ENCODE data around the gene GPR84. TPM values are rescaled to one million over a fixed set of nuclear protein-coding genes. Genes with fewer than 3 reads are reported as not detected.
"Not testable (repeated sequence)": the region's sequence is repeated elsewhere in the genome, so short reads cannot be mapped to it uniquely, and the experiment has no call there.

The GPR84 gene
- total RNA-seq, 5 donors from 2014 or later (not counting 1 experiment from before 2014, with no cell fraction given), result not detected

- H3K4me3 Mint-ChIP-seq, result no peak overlapping the region
- H3K36me3 Mint-ChIP-seq, result peaks cover 5% of the 10 kb centered on the region
- no peaks in the 10 kb centered on the region for H3K9me3 Mint-ChIP-seq
- Histone ChIP-seq H3K4me1 (ENCODE audit: control insufficient read depth in 1 of 2, extremely low read depth in 1 of 2, insufficient read depth in 2 of 2, low read length in 2 of 2) (peaks cover 6 to 31% of the 10 kb centered on the region in 2 experiments), H3K9me3 (no peaks in the 10 kb centered on the region), H3K27ac (ENCODE audit: low read length) (no peak overlapping the region), H3K36me3 (ENCODE audit: control insufficient read depth in 2 of 2, extremely low read depth in 1 of 2, insufficient read depth in 1 of 2, low read length in 1 of 2) (peaks cover 0 to 3% of the 10 kb centered on the region in 2 donors), H3K27me3 (replicated peaks in 1 of 2; ENCODE audit: control insufficient read depth in 2 of 2, extremely low read depth in 1 of 2, insufficient read depth in 2 of 2, low read length in 1 of 2) (no peaks in the 10 kb centered on the region), H3K4me3 (ENCODE audit: control insufficient read depth in 1 of 2, extremely low read depth in 1 of 2, low read length in 1 of 2) (no peak overlapping the region)
- ChIA-PET POLR2A (interaction anchor here in 1 of 2 donors (0.8 kb wide), 1 partner anchor 12 kb away, joined by 4 read pairs; no protein-coding TSS in a partner anchor), CTCF (interaction anchor here in 1 of 2 donors (1.2 to 1.5 kb wide), 2 partner anchors 13 to 31 kb away, joined by 3 to 7 read pairs; partner anchors contain the start of gene COPZ1)
- H3K27ac Mint-ChIP-seq, result peak overlapping the region; percentile 27 to 48
- 90% methylated on average over 2 of the region's 3 CpGs for WGBS (ENCODE audit: insufficient coverage)
- ATAC-seq (replicated peaks in 1 of 4) (no peak), DNase-seq (no peak)
- peaks cover 18 to 27% (median 20%) of the 10 kb centered on the region in 3 donors for H3K4me1 Mint-ChIP-seq
- no peaks in the 10 kb centered on the region for H3K27me3 Mint-ChIP-seq
These were observed 8.1 kb downstream of the GPR84 start for GRCh38 chr12:54356228-54356627.

DNA sequence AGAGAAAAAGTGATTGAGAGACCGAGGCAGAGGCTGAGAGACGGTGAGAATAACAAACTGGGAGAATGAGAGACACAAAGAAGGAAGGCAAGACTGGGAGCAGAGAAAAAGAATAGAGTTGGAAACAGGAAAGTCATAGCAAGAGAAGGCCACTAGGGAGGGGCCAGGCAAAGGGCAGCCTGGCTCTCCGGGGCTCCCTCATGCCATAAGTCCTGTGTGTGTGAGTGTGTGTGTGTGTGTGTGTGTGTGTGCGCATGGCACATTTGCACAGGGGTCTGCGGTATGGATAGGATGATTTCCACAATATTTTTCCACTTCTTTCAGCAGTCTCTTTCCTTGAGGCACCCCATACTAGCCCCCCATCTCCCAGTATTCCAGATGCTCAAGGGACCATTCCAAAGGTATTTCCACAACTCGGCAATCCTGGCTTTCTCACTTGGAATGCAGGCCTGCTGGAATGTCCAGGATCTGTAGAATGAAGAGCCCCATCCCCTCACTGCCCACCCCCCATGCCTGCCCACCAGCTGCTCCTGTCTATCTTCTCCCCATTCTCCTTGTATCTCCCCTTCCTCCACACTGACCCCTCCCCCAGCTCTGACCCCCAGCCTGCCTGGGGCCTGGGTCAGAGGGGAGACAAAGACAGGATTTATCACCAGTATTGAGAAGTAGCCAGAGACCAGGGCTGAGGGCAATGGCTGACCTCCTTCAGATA lies 9.0 kb downstream of the GPR84 start:
- Mint-ChIP-seq H3K4me3 (no peak overlapping the region), H3K27ac (no peak overlapping the region), H3K9me3 (no peaks in the 10 kb centered on the region), H3K4me1 (peaks cover 16 to 22% (median 18%) of the 10 kb centered on the region in 3 donors), H3K36me3 (peaks cover 15% of the 10 kb centered on the region), H3K27me3 (no peaks in the 10 kb centered on the region)
- ChIA-PET CTCF (interaction anchor here in 1 of 2 donors (1.2 kb wide), 1 partner anchor 31 kb away, joined by 7 read pairs; the partner anchor contains the start of gene COPZ1), POLR2A (interaction anchor here in 1 of 2 donors (0.8 kb wide), 1 partner anchor 13 kb away, joined by 4 read pairs; no protein-coding TSS in a partner anchor)
- Histone ChIP-seq H3K36me3 (ENCODE audit: control insufficient read depth in 2 of 2, extremely low read depth in 1 of 2, insufficient read depth in 1 of 2, low read length in 1 of 2) (peaks cover 0 to 12% of the 10 kb centered on the region in 2 donors), H3K9me3 (no peaks in the 10 kb centered on the region), H3K27ac (ENCODE audit: low read length) (no peak overlapping the region), H3K4me1 (ENCODE audit: control insufficient read depth in 1 of 2, extremely low read depth in 1 of 2, insufficient read depth in 2 of 2, low read length in 2 of 2) (peaks cover 6 to 31% of the 10 kb centered on the region in 2 experiments), H3K27me3 (replicated peaks in 1 of 2; ENCODE audit: control insufficient read depth in 2 of 2, extremely low read depth in 1 of 2, insufficient read depth in 2 of 2, low read length in 1 of 2) (no peaks in the 10 kb centered on the region), H3K4me3 (ENCODE audit: control insufficient read depth in 1 of 2, extremely low read depth in 1 of 2, low read length in 1 of 2) (no peak overlapping the region)
- ATAC-seq (replicated peaks in 1 of 4), result no peak
- WGBS (ENCODE audit: insufficient coverage), result 86% methylated on average over 4 of the region's 6 CpGs
- DNase-seq, result no peak

DNA sequence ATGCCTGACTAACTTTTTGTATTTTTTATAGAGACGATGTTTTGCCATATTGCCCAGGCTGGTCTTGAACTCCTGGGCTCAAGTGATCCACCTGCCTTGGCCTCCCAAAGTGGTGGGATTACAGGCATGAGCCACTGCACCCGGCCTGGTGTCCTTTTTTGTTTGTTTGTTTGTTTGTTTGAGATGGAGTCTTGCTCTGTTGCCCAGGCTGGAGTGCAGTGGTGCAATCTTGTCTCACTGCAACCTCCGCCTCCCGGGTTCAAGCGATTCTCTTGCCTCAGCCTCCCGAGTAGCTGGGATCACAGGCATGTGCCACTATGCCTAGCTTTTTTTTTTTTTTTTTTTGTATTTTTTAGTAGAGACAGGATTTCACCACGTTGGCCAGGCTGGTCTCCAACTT lies 10.0 kb downstream of the GPR84 start:
- not testable (repeated sequence) for H3K4me3 ChIP-seq (ENCODE audit: control insufficient read depth in 1 of 2, extremely low read depth in 1 of 2, low read length in 1 of 2); H3K9me3 ChIP-seq; ATAC-seq (replicated peaks in 1 of 4); H3K4me3 Mint-ChIP-seq; H3K9me3 Mint-ChIP-seq; H3K27ac Mint-ChIP-seq; H3K27me3 Mint-ChIP-seq; H3K27me3 ChIP-seq (replicated peaks in 1 of 2; ENCODE audit: control insufficient read depth in 2 of 2, extremely low read depth in 1 of 2, insufficient read depth in 2 of 2, low read length in 1 of 2); DNase-seq; H3K27ac ChIP-seq (ENCODE audit: low read length)
- Histone ChIP-seq H3K36me3 (ENCODE audit: control insufficient read depth in 2 of 2, extremely low read depth in 1 of 2, insufficient read depth in 1 of 2, low read length in 1 of 2) (peaks cover 0 to 22% of the 10 kb centered on the region in 2 donors), H3K4me1 (ENCODE audit: control insufficient read depth in 1 of 2, extremely low read depth in 1 of 2, insufficient read depth in 2 of 2, low read length in 2 of 2) (peaks cover 4 to 25% of the 10 kb centered on the region in 2 experiments)
- H3K36me3 Mint-ChIP-seq, result peaks cover 23% of the 10 kb centered on the region
- 100% methylated on average over 1 of the region's 7 CpGs for WGBS (ENCODE audit: insufficient coverage)
- H3K4me1 Mint-ChIP-seq, result peaks cover 16 to 21% (median 18%) of the 10 kb centered on the region in 3 donors
- ChIA-PET POLR2A (interaction anchor here in 1 of 2 donors (0.6 kb wide), 2 partner anchors 27 to 63 kb away, joined by 3 to 8 read pairs; no protein-coding TSS in a partner anchor), CTCF (interaction anchor here (0.6 kb wide), 2 partner anchors 18 to 167 kb away, joined by 3 to 4 read pairs; no protein-coding TSS in a partner anchor)

- H3K9me3 Mint-ChIP-seq, result no peaks in the 10 kb centered on the region
- H3K36me3 Mint-ChIP-seq, result peaks cover 26% of the 10 kb centered on the region
- H3K4me1 Mint-ChIP-seq, result peaks cover 16 to 21% (median 18%) of the 10 kb centered on the region in 3 donors
- POLR2A ChIA-PET, result interaction anchor here in 1 of 2 donors (1.2 kb wide), 1 partner anchor 28 kb away, joined by 5 read pairs; the partner anchor contains the start of gene COPZ1
- Histone ChIP-seq H3K36me3 (ENCODE audit: control insufficient read depth in 2 of 2, extremely low read depth in 1 of 2, insufficient read depth in 1 of 2, low read length in 1 of 2) (peaks cover 0 to 31% of the 10 kb centered on the region in 2 donors), H3K27me3 (replicated peaks in 1 of 2; ENCODE audit: control insufficient read depth in 2 of 2, extremely low read depth in 1 of 2, insufficient read depth in 2 of 2, low read length in 1 of 2) (no peaks in the 10 kb centered on the region), H3K4me1 (ENCODE audit: control insufficient read depth in 1 of 2, extremely low read depth in 1 of 2, insufficient read depth in 2 of 2, low read length in 2 of 2) (peaks cover 0 to 18% of the 10 kb centered on the region in 2 experiments), H3K27ac (ENCODE audit: low read length) (no peak overlapping the region), H3K4me3 (ENCODE audit: control insufficient read depth in 1 of 2, extremely low read depth in 1 of 2, low read length in 1 of 2) (no peak overlapping the region), H3K9me3 (no peaks in the 10 kb centered on the region)
- DNase-seq (no peak), ATAC-seq (replicated peaks in 1 of 4) (no peak)
- WGBS (ENCODE audit: insufficient coverage), result 83% methylated on average over 1 of the region's 1 CpG
- H3K4me3 Mint-ChIP-seq, result peak overlapping the region in 1 of 3 donors; percentile 84
- CTCF ChIA-PET, result interaction anchor here in 1 of 2 donors (0.5 kb wide), 1 partner anchor 28 kb away, joined by 4 read pairs; the partner anchor contains the start of gene COPZ1
- peak overlapping the region in 1 of 2 donors; percentile 80 for H3K27ac Mint-ChIP-seq
- H3K27me3 Mint-ChIP-seq, result no peaks in the 10 kb centered on the region
These were observed 11.1 kb downstream of the GPR84 start for GRCh38 chr12:54352891-54353874.

DNA sequence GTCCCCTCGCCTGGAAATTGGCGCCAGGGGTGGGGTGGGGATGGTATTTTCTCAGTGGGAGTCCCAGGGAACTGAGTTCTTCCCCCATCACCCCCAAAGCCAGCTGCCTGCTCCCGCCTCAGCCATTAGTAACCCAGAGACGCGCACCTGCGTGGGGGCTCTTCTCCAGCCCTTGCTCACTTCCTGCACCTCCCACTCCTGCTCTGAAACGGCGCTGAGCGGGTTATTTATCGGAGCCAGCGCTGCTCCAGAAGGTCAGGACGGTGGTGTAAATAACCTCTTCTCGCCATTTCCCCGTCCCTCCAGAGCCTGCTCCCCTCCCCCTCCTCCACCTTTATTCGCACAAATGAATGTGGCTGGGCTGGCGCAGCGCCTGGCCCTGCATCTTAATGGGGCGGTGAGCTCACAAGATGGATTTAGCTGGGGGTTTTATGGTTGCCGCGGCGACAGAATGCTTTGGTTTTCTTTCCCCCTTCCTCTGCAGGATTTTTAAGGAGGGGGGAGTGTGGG lies 12.2 kb downstream of the GPR84 start:
- peak overlapping the region; percentile 17 for H3K27ac ChIP-seq (ENCODE audit: low read length)
- no peaks in the 10 kb centered on the region for H3K9me3 ChIP-seq
- H3K4me1 ChIP-seq (ENCODE audit: control insufficient read depth in 1 of 2, extremely low read depth in 1 of 2, insufficient read depth in 2 of 2, low read length in 2 of 2), result peaks cover 0 to 9% of the 10 kb centered on the region in 2 experiments
- peak in 13 of 35 experiments; percentile 9 to 48 (median 20) for DNase-seq
- peaks cover 0 to 42% of the 10 kb centered on the region in 2 donors for H3K36me3 ChIP-seq (ENCODE audit: control insufficient read depth in 2 of 2, extremely low read depth in 1 of 2, insufficient read depth in 1 of 2, low read length in 1 of 2)
- Mint-ChIP-seq H3K9me3 (no peaks in the 10 kb centered on the region), H3K36me3 (peaks cover 37% of the 10 kb centered on the region), H3K4me1 (peaks cover 16 to 18% (median 18%) of the 10 kb centered on the region in 3 donors), H3K27ac (peak overlapping the region; percentile 77 to 80), H3K4me3 (peak overlapping the region; percentile 63 to 84 (median 73)), H3K27me3 (no peaks in the 10 kb centered on the region)
- 23% methylated on average over 3 of the region's 21 CpGs for WGBS (ENCODE audit: insufficient coverage)
- peak; percentile 71 to 91 (median 76) for ATAC-seq (replicated peaks in 1 of 4)
- POLR2A ChIA-PET, result interaction anchor here in 1 of 2 donors (1.2 kb wide), 1 partner anchor 27 kb away, joined by 5 read pairs; the partner anchor contains the start of gene COPZ1
- CTCF ChIA-PET, result interaction anchor here in 1 of 2 donors (0.6 kb wide), 2 partner anchors 16 to 129 kb away, joined by 5 read pairs; no protein-coding TSS in a partner anchor
- H3K27me3 ChIP-seq (replicated peaks in 1 of 2; ENCODE audit: control insufficient read depth in 2 of 2, extremely low read depth in 1 of 2, insufficient read depth in 2 of 2, low read length in 1 of 2), result no peaks in the 10 kb centered on the region
- H3K4me3 ChIP-seq (ENCODE audit: control insufficient read depth in 1 of 2, extremely low read depth in 1 of 2, low read length in 1 of 2), result peak overlapping the region; percentile 29 to 34
